Measurements from ENCODE around the gene RPS6KB2. TPM values are rescaled to one million over a fixed set of nuclear protein-coding genes. Genes with fewer than 3 reads are reported as not detected.

Gene RPS6KB2
- polyA plus RNA-seq, 1 donor (not counting 4 experiments of a cell fraction or from before 2014, with no cell fraction given): 61.4 TPM

DNA sequence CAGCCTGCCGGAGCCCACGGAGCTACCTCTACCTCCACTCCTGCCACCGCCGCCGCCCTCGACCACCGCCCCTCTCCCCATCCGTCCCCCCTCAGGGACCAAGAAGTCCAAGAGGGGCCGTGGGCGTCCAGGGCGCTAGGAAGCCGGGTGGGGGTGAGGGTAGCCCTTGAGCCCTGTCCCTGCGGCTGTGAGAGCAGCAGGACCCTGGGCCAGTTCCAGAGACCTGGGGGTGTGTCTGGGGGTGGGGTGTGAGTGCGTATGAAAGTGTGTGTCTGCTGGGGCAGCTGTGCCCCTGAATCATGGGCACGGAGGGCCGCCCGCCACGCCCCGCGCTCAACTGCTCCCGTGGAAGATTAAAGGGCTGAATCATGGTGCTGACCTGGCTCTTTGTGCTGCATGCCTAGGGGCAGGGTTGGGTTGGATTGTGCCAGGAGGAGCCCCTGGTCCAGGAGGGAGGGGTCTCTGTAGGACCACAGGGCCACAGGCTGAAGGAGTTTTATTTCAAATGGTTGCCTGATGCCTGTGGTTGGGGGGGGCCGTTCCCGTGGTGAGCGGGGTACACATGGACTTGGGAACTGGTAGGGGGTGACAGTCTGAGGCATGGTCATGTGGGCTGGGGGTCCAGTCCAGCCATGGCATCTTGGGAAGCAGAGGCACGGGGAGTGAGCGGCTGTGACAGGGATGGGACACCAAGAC is 6.9 kb downstream of the RPS6KB2 start:
- dilution Hi-C loops (cut with MboI; ENCODE audit: extremely low pct_ligation_motif_present, low sequenced_read_pairs): no loop called here
- Histone ChIP-seq H3K9me3 (ENCODE audit: control insufficient read depth, low read depth, low read length) (no peaks in the 10 kb centered on the region), H3K4me1 (ENCODE audit: control insufficient read depth, extremely low read depth, insufficient read depth, low read length) (peaks cover under 1% of the 10 kb centered on the region), H3K27ac (ENCODE audit: control insufficient read depth, insufficient read depth, low read length) (no peak overlapping the region), H2AFZ (ENCODE audit: control insufficient read depth, low read length) (no peak overlapping the region), H3K9me1 (ENCODE audit: control insufficient read depth, extremely low read depth, insufficient read depth, low read length) (no peaks in the 10 kb centered on the region), H3K4me2 (ENCODE audit: control insufficient read depth, extremely low read depth, insufficient read depth, low read depth, low read length) (no peak overlapping the region), H3K36me3 (ENCODE audit: control insufficient read depth in 2 of 2, extremely low read depth in 1 of 2, insufficient read depth in 2 of 2, low read length in 2 of 2) (peaks cover 37 to 40% of the 10 kb centered on the region in 2 experiments), H3K27me3 (ENCODE audit: control insufficient read depth, extremely low read depth, insufficient read depth, low read length) (no peaks in the 10 kb centered on the region), H4K20me1 (ENCODE audit: control insufficient read depth, extremely low read depth, insufficient read depth, low read length) (peaks cover 5% of the 10 kb centered on the region), H3K9ac (ENCODE audit: control insufficient read depth, extremely low read depth, insufficient read depth, low read length) (no peak overlapping the region), H3K79me2 (ENCODE audit: control insufficient read depth, insufficient read depth, low read length) (peaks cover 14% of the 10 kb centered on the region), H3K4me3 (ENCODE audit: control insufficient read depth in 2 of 3, extremely low read depth in 1 of 3, insufficient read depth in 2 of 3, low read depth in 1 of 3, low read length in 3 of 3) (no peak overlapping the region)
- FAIRE-seq (no peak), DNase-seq (ENCODE audit: low read depth, low spot score) (no peak)
- no peak for TF ChIP-seq EZH2 (IDR thresholded peaks at IDR 0.05; ENCODE audit: low read length)
- TF ChIP-seq, protein P1, sequence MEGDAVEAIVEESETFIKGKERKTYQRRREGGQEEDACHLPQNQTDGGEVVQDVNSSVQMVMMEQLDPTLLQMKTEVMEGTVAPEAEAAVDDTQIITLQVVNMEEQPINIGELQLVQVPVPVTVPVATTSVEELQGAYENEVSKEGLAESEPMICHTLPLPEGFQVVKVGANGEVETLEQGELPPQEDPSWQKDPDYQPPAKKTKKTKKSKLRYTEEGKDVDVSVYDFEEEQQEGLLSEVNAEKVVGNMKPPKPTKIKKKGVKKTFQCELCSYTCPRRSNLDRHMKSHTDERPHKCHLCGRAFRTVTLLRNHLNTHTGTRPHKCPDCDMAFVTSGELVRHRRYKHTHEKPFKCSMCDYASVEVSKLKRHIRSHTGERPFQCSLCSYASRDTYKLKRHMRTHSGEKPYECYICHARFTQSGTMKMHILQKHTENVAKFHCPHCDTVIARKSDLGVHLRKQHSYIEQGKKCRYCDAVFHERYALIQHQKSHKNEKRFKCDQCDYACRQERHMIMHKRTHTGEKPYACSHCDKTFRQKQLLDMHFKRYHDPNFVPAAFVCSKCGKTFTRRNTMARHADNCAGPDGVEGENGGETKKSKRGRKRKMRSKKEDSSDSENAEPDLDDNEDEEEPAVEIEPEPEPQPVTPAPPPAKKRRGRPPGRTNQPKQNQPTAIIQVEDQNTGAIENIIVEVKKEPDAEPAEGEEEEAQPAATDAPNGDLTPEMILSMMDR (optimal IDR thresholded peaks at IDR 0.05 in 1 of 3, IDR thresholded peaks at IDR 0.05 in 1 of 3, conservative IDR thresholded peaks at IDR 0.05 in 1 of 3; ENCODE audit: extremely low read depth in 1 of 3, insufficient read depth in 2 of 3, low read length in 3 of 3): no peak

DNA sequence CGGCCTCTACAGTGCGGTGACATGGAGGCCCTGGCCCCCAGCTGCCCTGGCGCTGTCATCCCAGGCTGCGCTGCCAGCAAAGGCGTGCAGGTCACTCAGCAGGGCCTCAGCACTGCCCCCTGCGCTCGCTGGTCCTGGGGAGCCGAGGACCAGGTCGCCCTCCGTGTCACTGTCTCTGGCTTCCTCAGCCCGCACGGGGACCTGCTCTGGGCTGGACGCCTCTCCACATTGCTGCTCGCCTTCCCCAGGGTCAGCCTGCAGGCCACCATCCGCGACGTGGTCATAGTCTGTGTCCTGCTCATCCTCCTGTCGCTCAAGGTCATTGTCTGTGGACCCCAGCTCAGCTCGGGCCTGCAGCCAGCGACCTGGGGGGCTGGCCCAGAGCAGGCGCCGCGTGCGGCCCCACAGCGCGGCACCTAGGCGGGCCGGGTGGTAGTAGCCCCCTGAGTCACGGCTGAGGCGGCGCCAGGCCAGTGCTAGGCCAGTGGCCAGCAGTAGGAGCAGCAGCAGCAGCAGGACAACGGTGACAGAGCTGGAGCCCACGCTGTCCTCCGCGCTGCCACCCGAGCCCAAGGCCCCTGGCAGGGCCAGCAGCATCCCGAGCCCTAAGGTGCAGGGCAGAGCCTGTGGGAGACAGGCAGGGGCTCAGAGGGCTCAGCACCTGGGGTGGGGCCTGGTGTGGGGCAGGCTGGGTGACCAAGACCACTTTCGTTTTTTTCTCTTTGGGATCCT is 7.6 kb downstream of the RPS6KB2 start:
- Histone ChIP-seq H3K27ac (ENCODE audit: control insufficient read depth, insufficient read depth, low read length) (no peak overlapping the region), H3K9me1 (ENCODE audit: control insufficient read depth, extremely low read depth, insufficient read depth, low read length) (no peaks in the 10 kb centered on the region), H4K20me1 (ENCODE audit: control insufficient read depth, extremely low read depth, insufficient read depth, low read length) (peaks cover 5% of the 10 kb centered on the region), H3K4me1 (ENCODE audit: control insufficient read depth, extremely low read depth, insufficient read depth, low read length) (no peaks in the 10 kb centered on the region), H3K9ac (ENCODE audit: control insufficient read depth, extremely low read depth, insufficient read depth, low read length) (no peak overlapping the region), H3K36me3 (ENCODE audit: control insufficient read depth in 2 of 2, extremely low read depth in 1 of 2, insufficient read depth in 2 of 2, low read length in 2 of 2) (peaks cover 35% of the 10 kb centered on the region in 2 experiments), H3K27me3 (ENCODE audit: control insufficient read depth, extremely low read depth, insufficient read depth, low read length) (no peaks in the 10 kb centered on the region), H3K79me2 (ENCODE audit: control insufficient read depth, insufficient read depth, low read length) (peaks cover 8% of the 10 kb centered on the region), H3K4me3 (ENCODE audit: control insufficient read depth in 2 of 3, extremely low read depth in 1 of 3, insufficient read depth in 2 of 3, low read depth in 1 of 3, low read length in 3 of 3) (no peak overlapping the region), H3K4me2 (ENCODE audit: control insufficient read depth, extremely low read depth, insufficient read depth, low read depth, low read length) (no peak overlapping the region), H2AFZ (ENCODE audit: control insufficient read depth, low read length) (no peak overlapping the region), H3K9me3 (ENCODE audit: control insufficient read depth, low read depth, low read length) (no peaks in the 10 kb centered on the region)
- TF ChIP-seq EZH2 (IDR thresholded peaks at IDR 0.05; ENCODE audit: low read length): no peak
- TF ChIP-seq, protein P1 (optimal IDR thresholded peaks at IDR 0.05 in 1 of 3, IDR thresholded peaks at IDR 0.05 in 1 of 3, conservative IDR thresholded peaks at IDR 0.05 in 1 of 3; ENCODE audit: extremely low read depth in 1 of 3, insufficient read depth in 2 of 3, low read length in 3 of 3): no peak
- dilution Hi-C loops (cut with MboI; ENCODE audit: extremely low pct_ligation_motif_present, low sequenced_read_pairs): no loop called here
- FAIRE-seq: no peak
- DNase-seq (ENCODE audit: low read depth, low spot score): no peak

Data from keratinocyte (primary cell).